Measurements from ENCODE around the gene HDAC7.

The HDAC7 gene

DNA sequence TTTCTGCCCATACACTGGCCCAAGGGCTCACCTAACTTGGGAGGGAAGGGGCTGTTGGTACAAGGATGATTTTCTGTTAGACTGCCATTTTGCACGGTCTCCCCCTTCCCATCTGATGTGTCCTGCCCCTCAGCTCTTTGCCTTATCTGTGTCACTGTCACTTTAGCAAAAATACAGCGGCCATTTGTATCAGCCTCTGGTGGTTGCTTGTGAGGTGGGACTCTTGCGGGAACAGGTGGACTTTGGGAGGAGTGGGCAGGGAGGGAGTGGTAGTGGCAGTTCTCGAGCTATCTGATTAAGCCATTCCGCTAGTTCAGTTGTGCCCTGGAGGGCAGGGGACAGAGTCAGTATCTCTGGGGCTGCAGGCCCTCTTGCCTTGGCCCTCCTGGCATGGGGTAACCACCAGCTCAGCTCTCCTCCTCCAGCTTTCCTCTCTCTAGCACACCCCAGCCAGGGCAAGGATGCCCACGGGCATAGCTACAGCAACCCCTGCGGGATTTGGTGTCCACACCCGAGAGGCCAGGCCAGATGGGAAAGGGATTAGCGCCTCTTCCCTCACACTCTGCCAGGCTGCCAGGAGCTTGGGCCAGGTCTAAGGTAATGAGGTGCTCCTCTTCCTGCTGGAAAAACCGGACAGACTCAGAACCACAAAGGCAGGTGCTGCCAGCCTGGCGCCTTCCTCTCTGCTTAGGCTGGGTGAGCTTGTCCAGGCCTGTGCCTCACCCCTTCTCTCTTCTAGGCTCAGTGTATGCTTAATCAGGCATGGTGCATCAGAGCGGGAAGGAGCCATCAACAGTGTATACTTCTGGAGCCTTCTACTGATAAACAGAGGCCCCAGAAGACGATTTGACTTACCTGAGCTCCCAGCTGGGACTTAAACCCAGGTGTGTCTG lies 38.0 kb downstream of the HDAC7 start:
- in situ Hi-C loops (cut with MboI; ENCODE audit: low sequenced_read_pairs), result no loop called here

GRCh38 chr12:47779943-47780504 lies 39.7 kb downstream of the HDAC7 start:
- in situ Hi-C loops (cut with MboI; ENCODE audit: low sequenced_read_pairs), result no loop called here

GRCh38 chr12:47779301-47779942 lies 40.3 kb downstream of the HDAC7 start:
- in situ Hi-C loops (cut with MboI; ENCODE audit: low sequenced_read_pairs), result no loop called here

GRCh38 chr12:47778881-47779280 lies 40.8 kb downstream of the HDAC7 start:
- in situ Hi-C loops (cut with MboI; ENCODE audit: low sequenced_read_pairs), result no loop called here

- in situ Hi-C loops (cut with MboI; ENCODE audit: low sequenced_read_pairs), result no loop called here
Measured at GRCh38 chr12:47777741-47778558, 41.8 kb downstream of the HDAC7 start.

DNA sequence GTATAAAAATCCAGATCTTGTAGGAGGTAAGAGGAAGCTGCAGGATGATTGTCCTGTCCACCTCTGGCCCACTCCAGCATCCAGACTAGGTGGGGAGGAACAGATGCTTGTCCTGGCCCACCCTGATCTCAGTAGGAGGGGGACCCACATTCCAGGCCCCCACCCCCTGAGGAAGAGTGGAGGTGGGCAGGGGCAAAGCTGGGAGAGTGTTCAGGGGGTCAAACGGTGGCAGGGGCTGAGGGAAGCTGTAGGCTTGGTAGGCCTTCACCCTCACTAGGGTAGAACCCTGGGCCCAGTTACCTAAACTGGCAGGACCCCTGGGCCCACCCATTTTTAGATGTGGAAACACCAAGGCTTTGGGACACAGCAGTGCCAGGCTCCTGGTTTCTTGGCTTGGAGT lies 42.6 kb downstream of the HDAC7 start:
- in situ Hi-C loops (cut with MboI; ENCODE audit: low sequenced_read_pairs), result no loop called here

GRCh38 chr12:47776471-47777143 lies 43.1 kb downstream of the HDAC7 start:
- in situ Hi-C loops (cut with MboI; ENCODE audit: low sequenced_read_pairs), result no loop called here

- in situ Hi-C loops (cut with MboI; ENCODE audit: low sequenced_read_pairs), result no loop called here
Measured at GRCh38 chr12:47775100-47775911, 44.4 kb downstream of the HDAC7 start.

- in situ Hi-C loops (cut with MboI; ENCODE audit: low sequenced_read_pairs), result no loop called here
Measured at GRCh38 chr12:47774663-47775062, 45.0 kb downstream of the HDAC7 start.

DNA sequence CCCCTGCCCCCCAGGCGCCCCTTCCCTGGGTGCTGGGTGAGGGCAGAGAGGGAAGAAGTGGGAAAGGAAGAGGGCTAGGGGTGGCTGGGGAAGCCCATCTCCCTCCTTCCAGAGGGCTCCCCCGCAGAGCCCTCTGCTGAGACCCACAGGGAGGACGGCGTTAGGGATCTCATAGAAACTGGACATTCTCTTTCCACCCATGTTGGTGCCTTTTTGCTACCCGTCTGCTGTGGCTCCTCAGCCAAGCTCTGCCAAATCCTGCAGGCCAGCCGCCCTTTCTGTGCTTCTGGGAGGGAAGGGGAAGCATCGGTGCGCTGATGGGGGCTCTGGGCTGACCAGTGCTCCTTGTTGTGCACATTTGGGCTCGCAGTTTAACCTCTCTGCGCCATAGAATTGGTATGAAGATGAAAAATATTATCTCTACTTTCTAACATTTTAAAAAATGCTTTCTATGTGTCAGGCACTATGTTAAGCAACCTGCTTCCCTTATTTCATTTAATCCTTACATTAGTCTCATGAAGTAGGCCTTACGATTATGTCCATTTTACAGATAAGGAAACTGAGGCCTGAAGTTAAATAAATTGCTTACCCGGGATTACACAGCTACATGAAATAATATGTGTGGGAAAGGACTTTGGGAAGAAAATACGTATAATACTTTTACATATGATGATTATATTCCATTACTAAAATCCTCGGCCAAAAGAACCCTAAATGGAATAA lies 45.7 kb downstream of the HDAC7 start:
- in situ Hi-C loops (cut with MboI; ENCODE audit: low sequenced_read_pairs), result no loop called here

DNA sequence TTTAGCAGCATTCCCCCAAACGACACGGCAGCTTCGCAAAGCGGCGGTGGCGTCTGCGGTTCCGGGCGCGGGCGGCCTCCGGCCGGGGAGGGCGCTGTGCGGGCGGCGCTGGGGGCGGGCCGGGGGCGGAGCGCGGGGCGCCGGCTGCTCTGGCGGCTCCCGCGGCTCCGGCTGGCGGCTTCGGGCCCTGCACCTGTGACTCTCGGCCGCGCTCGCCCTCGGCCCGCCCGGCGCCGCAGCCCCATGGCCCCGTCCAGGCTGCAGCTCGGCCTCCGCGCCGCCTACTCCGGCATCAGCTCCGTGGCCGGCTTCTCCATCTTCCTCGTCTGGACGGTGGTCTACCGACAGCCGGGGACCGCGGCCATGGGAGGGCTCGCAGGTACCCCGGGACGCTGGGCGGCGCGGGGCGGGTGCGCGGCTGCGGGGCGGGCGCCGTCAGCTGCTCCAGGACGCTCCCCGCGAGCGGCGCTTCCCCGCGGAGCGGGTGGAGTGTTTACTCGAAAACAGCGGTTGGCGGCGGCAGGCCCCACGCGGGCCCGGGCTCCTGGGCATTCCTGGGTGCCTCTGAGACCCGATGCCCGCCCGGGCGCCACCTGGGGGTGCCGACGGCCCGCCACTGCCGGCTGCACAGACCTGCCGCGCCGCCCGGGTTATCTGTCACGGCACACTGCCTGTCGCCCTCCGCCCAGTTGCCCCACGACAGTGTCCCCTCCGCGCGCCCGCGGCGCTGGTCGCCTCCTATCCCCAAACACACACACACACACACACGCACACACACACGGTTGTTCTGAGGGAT lies 46.4 kb downstream of the HDAC7 start, which contains the start of gene SLC48A1:
TSS of gene SLC48A1 (plus strand) at position 177 of the 796 bp plus-strand sequence. CDS start at position 244, 67 bp downstream.
- in situ Hi-C loops (cut with MboI; ENCODE audit: low sequenced_read_pairs), result no loop called here

DNA sequence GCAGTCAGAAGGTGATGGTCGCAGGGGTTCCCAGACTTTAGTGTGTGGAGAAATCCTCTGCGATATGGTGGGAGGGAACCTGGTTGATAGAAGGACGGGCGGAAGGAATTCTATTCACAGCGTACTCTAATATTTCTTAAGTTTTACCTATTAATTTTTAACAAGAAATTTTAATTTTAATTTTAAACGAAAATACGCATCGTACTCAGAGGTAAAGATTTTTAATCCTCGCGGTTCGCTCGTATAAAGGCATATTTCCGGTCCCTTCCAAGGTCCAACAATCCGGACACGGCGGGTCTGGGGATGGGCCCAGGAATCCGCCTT lies 47.0 kb downstream of the HDAC7 start:
- in situ Hi-C loops (cut with MboI; ENCODE audit: low sequenced_read_pairs), result no loop called here

GRCh38 chr12:47772094-47772660 lies 47.5 kb downstream of the HDAC7 start:
- in situ Hi-C loops (cut with MboI; ENCODE audit: low sequenced_read_pairs), result no loop called here

DNA sequence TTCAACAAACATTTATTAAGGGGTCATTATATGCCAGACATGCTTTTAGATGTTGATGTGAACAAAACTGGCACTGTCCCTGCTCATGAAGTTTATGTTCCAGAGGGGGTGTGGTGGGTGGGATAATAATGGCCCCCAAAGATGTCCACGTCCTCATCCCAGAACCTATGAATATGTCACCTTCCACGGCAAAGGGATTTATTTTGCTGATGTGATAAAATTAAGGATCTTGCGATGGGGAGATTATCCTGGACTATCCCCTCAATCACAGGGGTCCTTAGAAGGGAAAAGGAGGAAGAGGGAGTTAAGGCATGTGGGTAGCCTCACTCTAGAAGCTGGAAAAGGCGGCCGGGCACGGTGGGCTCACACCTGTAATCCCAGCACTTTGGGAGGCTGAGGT lies 48.4 kb downstream of the HDAC7 start:
- in situ Hi-C loops (cut with MboI; ENCODE audit: low sequenced_read_pairs), result no loop called here

DNA sequence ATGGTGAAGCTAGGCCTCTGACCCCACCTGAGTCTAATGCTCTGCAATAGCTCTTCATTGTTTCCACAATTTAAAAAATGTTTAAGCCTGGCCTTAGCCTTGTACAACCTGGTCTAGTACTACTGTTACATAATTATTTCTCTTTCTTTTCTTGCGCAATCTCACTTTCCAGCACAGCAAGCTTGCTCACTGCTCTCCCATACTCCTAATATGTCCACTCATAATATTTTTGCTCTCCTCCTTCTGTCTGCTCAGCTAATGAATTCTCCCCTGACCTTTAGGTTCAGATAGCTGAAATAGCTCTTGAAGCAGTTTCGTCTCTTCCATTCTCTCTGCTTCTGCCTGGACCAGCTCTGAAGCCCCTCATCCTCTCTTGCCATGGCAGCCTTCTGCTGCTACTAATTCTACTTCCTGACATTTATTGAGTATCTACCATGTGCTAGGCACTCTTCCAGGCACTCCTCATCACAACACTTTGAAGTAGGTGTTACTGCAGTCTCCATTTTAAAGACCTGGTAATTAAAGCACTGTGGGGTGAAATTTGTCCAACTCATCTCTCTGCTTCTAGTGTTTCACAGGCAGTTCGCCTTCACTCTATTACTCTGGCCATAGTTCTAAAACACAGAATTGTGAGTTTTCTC lies 49.5 kb downstream of the HDAC7 start:
- in situ Hi-C loops (cut with MboI; ENCODE audit: low sequenced_read_pairs), result no loop called here

DNA sequence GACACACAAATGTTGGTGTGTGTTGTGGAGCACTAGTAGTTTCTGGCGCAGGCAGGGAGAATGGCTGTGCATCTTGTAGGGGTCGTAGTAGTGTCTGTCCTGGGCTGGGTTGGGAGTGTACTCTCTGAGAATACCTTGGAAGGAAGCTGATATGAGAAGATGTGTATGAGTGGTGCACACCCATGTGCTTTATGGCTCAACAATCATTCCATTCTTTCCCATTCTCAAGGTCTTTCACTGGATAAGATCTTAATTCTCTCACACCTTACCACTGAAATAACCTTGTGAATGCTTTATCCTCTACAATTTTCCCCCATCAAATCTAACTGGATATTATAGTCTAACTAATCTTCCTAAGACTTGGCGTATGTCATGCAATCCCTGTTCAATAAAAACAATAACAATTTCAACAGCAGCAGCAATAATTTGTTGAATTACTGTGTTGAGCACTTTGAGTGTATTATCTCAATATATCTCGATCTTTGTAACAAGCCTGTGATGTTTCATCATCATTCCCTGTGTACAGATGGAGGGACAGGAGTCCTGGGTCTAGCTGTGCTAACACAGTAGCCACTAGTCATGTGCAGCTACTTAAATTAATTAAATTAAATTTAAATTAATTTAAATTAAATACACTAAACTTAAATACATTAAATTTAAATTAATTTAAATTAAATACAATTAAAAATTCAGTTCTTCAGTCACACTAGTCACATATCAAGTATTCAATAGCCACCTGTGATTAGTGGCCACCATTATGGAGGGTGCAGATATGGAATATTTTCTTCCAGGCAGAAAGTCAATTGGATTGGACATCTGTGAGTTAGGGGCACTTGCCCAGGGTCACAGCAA lies 50.2 kb downstream of the HDAC7 start:
- in situ Hi-C loops (cut with MboI; ENCODE audit: low sequenced_read_pairs), result no loop called here
